Upper lobe of right lung (tissue), 1 donor: ENCODE measurements around the gene EPB41L4B. TPM values are rescaled to one million over a fixed set of nuclear protein-coding genes. Genes with fewer than 3 reads are reported as not detected.
"Not testable (repeated sequence)": the region's sequence is repeated elsewhere in the genome, so short reads cannot be mapped to it uniquely, and the experiment has no call there.

ENCODE experiments used
- ATAC-seq: fragments of 200-7000 bp; cut with Tn5 transposase; one replicate; pipeline ENCODE4 v1.9.1; 2020; ENCODE audit warnings: mild to moderate bottlenecking, moderate library complexity
- DNase-seq: peaks from one replicate; pipeline ENCODE4 v3.0.0-alpha.2; 2020
- H3K27ac ChIP-seq: fragments of 200-600 bp; one replicate; pipeline ENCODE4 v1.8.0; 2022
- H3K27me3 ChIP-seq: fragments of 200-600 bp; one replicate; pipeline ENCODE4 v1.8.0; 2022; ENCODE audit warnings: mild to moderate bottlenecking
- H3K36me3 ChIP-seq: fragments of 200-600 bp; one replicate; pipeline ENCODE4 v1.8.0; 2022
- H3K4me1 ChIP-seq: fragments of 200-600 bp; one replicate; pipeline ENCODE4 v1.8.0; 2022
- H3K4me3 ChIP-seq: fragments of 200-600 bp; one replicate; pipeline ENCODE4 v1.8.0; 2022; ENCODE audit warnings: mild to moderate bottlenecking
- H3K9me3 ChIP-seq: fragments of 200-600 bp; one replicate; pipeline ENCODE4 v1.8.0; 2022
- CTCF ChIP-seq: fragments of 200-600 bp; IDR thresholded peaks from one replicate; pipeline ENCODE4 v1.8.0; 2022; ENCODE audit warnings: antibody characterized with exemption
- intact Hi-C: fragments of 100-400 bp; cut with DNase I; formaldehyde crosslinking; loops from one replicate; pipeline ENCODE4 v1.11.0; 2022
- total RNA-seq: library from RNA; stranded (reverse); fragmentation: NEBNext Ultra II Directional; extraction: Animal tissue kit (Norgen Biotek cat#: 25700); gene quantifications from one replicate; pipeline ENCODE4 v1.2.1, GENCODE V29; 2021
- donor health status: DM: no; HTN: yes; CAD: no; lungs with severe emphysema.

The EPB41L4B gene
- total RNA-seq, 1 donor from 2014 or later, result 10.1 TPM

GRCh38 chr9:109225629-109226028 is 95.2 kb downstream of the EPB41L4B start:
- Histone ChIP-seq H3K9me3 (no peaks in the 10 kb centered on the region), H3K27ac (no peak overlapping the region), H3K36me3 (no peaks in the 10 kb centered on the region), H3K4me3 (no peak overlapping the region), H3K4me1 (no peaks in the 10 kb centered on the region), H3K27me3 (no peaks in the 10 kb centered on the region)
- intact Hi-C loops, result no loop called here
- ATAC-seq, result no peak
- no peak for TF ChIP-seq CTCF
- DNase-seq, result no peak

GRCh38 chr9:109224751-109225150 is 96.1 kb downstream of the EPB41L4B start:
- intact Hi-C loops, result no loop called here
- TF ChIP-seq CTCF, result no peak
- Histone ChIP-seq H3K4me1 (no peaks in the 10 kb centered on the region), H3K9me3 (no peaks in the 10 kb centered on the region), H3K27ac (no peak overlapping the region), H3K4me3 (no peak overlapping the region), H3K36me3 (no peaks in the 10 kb centered on the region), H3K27me3 (no peaks in the 10 kb centered on the region)
- no peak for DNase-seq
- ATAC-seq, result no peak

- H3K4me3 ChIP-seq, H3K27ac ChIP-seq, H3K36me3 ChIP-seq, H3K9me3 ChIP-seq, intact Hi-C loops, DNase-seq, ATAC-seq, H3K4me1 ChIP-seq, H3K27me3 ChIP-seq: not testable (repeated sequence)
Observed at GRCh38 chr9:109218242-109218641, 102.6 kb downstream of the EPB41L4B start.

- ATAC-seq (no peak), DNase-seq (no peak)
- Histone ChIP-seq H3K36me3 (no peaks in the 10 kb centered on the region), H3K27me3 (no peaks in the 10 kb centered on the region), H3K4me3 (no peak overlapping the region), H3K27ac (no peak overlapping the region), H3K4me1 (no peaks in the 10 kb centered on the region), H3K9me3 (no peaks in the 10 kb centered on the region)
- intact Hi-C loops, result no loop called here
- TF ChIP-seq CTCF, result no peak
Observed at GRCh38 chr9:109214414-109214813, 106.4 kb downstream of the EPB41L4B start.

GRCh38 chr9:109213285-109214121 is 107.4 kb downstream of the EPB41L4B start:
- H3K4me3 ChIP-seq, result no peak overlapping the region
- H3K9me3 ChIP-seq, result no peaks in the 10 kb centered on the region
- no peaks in the 10 kb centered on the region for H3K36me3 ChIP-seq
- no peaks in the 10 kb centered on the region for H3K27me3 ChIP-seq
- intact Hi-C loops, result no loop called here
- no peak for TF ChIP-seq CTCF
- no peaks in the 10 kb centered on the region for H3K4me1 ChIP-seq
- H3K27ac ChIP-seq, result no peak overlapping the region
- ATAC-seq (no peak), DNase-seq (no peak)

GRCh38 chr9:109212768-109213167 is 108.1 kb downstream of the EPB41L4B start:
- Histone ChIP-seq H3K4me1 (no peaks in the 10 kb centered on the region), H3K27me3 (no peaks in the 10 kb centered on the region), H3K36me3 (no peaks in the 10 kb centered on the region), H3K9me3 (no peaks in the 10 kb centered on the region), H3K27ac (no peak overlapping the region), H3K4me3 (no peak overlapping the region)
- no peak for ATAC-seq
- TF ChIP-seq CTCF, result no peak
- intact Hi-C loops, result no loop called here
- DNase-seq, result no peak
